Kidney epithelial cell (primary cell): Measurements from ENCODE around the gene DPF3. TPM values are rescaled to one million over a fixed set of nuclear protein-coding genes. Genes with fewer than 3 reads are reported as not detected.

Experiments
- DNase-seq: peaks from one replicate; pipeline ENCODE4 v3.0.0-alpha.2; 2010; ENCODE audit warnings: low read depth
- H3K27me3 ChIP-seq: 2 replicates; pipeline ENCODE4 v1.6.0; 2011; ENCODE audit warnings: low read length; ENCODE audit not compliant: control insufficient read depth, insufficient read depth
- H3K36me3 ChIP-seq: 2 replicates; pipeline ENCODE4 v1.5.1; 2011; ENCODE audit warnings: low read length; ENCODE audit not compliant: control insufficient read depth, insufficient read depth
- H3K4me3 ChIP-seq: 2 replicates; pipeline ENCODE4 v1.5.1; 2011; ENCODE audit warnings: low read depth, mild to moderate bottlenecking, control low read depth, low read length
- CTCF ChIP-seq: IDR thresholded peaks from 2 replicates; pipeline ENCODE4 v1.5.1; 2011; ENCODE audit warnings: mild to moderate bottlenecking, moderate library complexity, low read length, control low read depth, inconsistent platforms; ENCODE audit not compliant: insufficient read depth, poor library complexity, severe bottlenecking
- total RNA-seq: library from RNA; depleted of rRNA; stranded (reverse); fragments of >200 nt; gene quantifications from 2 replicates; pipeline ENCODE4 v1.2.3, GENCODE V29; 2015

DPF3 gene
- total RNA-seq, 1 donor from 2014 or later: 0.79 TPM

GRCh38 chr14:72612041-72612440 is 281.9 kb downstream of the DPF3 start:
- Histone ChIP-seq H3K36me3 (no peaks in the 10 kb centered on the region), H3K27me3 (no peaks in the 10 kb centered on the region), H3K4me3 (no peak overlapping the region)
- no peak for TF ChIP-seq CTCF
- DNase-seq: no peak

- Histone ChIP-seq H3K36me3 (no peaks in the 10 kb centered on the region), H3K27me3 (no peaks in the 10 kb centered on the region), H3K4me3 (no peak overlapping the region)
- DNase-seq: no peak
- TF ChIP-seq CTCF: no peak
Measured at GRCh38 chr14:72611506-72611905, 282.4 kb downstream of the DPF3 start.

- no peak for TF ChIP-seq CTCF
- DNase-seq: no peak
- no peaks in the 10 kb centered on the region for H3K27me3 ChIP-seq
- H3K4me3 ChIP-seq: no peak overlapping the region
- no peaks in the 10 kb centered on the region for H3K36me3 ChIP-seq
Measured at GRCh38 chr14:72610831-72611200, 283.1 kb downstream of the DPF3 start.

- no peak for DNase-seq
- Histone ChIP-seq H3K36me3 (no peaks in the 10 kb centered on the region), H3K4me3 (no peak overlapping the region), H3K27me3 (no peaks in the 10 kb centered on the region)
- TF ChIP-seq CTCF: no peak
Measured at GRCh38 chr14:72610096-72610830, 283.6 kb downstream of the DPF3 start.

- no peak overlapping the region for H3K4me3 ChIP-seq
- TF ChIP-seq CTCF: no peak
Measured at GRCh38 chr14:72609205-72609916, 284.5 kb downstream of the DPF3 start.

More at GRCh38 chr14:72609205-72609916, 284.5 kb downstream of the DPF3 start:
- H3K27me3 ChIP-seq: no peaks in the 10 kb centered on the region
- DNase-seq: no peak
- no peaks in the 10 kb centered on the region for H3K36me3 ChIP-seq
